ENCODE measurements around the gene PUS10.

Gene PUS10

DNA sequence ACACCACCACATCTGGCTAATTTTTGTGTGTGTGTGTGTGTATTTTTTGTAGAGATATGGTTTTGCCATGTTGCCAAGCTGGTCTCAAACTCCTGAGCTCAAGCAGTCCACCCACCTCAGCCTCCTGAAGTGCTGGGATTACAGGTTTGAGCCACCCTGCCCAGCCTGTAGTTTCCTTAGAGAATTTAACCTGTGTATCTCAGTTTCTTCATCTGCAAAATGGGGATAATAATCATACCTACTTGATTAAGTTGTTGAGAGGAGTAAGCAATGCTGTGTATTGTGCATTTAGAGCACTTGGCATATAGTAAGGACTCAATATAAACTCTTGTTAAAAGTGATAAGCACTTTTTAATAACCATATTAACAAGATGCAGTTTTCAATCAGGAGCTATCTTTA, 41.3 kb upstream of the PUS10 start (continued):
- TF ChIP-seq ZNF555 (tag by site-specific recombination; conservative IDR thresholded peaks at IDR 0.05) (no peak), ZNF488 (tag by site-specific recombination; IDR thresholded peaks at IDR 0.05) (no peak), ZNF768 (tag by site-specific recombination; IDR thresholded peaks at IDR 0.05) (no peak), ZNF548 (tag by site-specific recombination; IDR thresholded peaks at IDR 0.05) (no peak), TCF7L2 (IDR thresholded peaks at IDR 0.05; ENCODE audit: borderline replicate concordance, low read depth, low read length) (no peak), ZEB2 (tag by site-specific recombination; IDR thresholded peaks at IDR 0.05) (no peak)

GRCh38 chr2:61057562-61057961, 39.5 kb upstream of the PUS10 start:
- ChIA-PET POLR2A (no interaction called here), CTCF (no interaction called here)
- H3K9me3 ChIP-seq (ENCODE audit: control insufficient read depth, insufficient read depth, low read depth, low read length), result no peaks in the 10 kb centered on the region
- H3K4me1 ChIP-seq (ENCODE audit: control insufficient read depth, insufficient read depth, low read length), result no peaks in the 10 kb centered on the region
- H3K27ac ChIP-seq (ENCODE audit: extremely low read depth, low read depth, low read length), result no peak overlapping the region
- TF ChIP-seq, protein P1, sequence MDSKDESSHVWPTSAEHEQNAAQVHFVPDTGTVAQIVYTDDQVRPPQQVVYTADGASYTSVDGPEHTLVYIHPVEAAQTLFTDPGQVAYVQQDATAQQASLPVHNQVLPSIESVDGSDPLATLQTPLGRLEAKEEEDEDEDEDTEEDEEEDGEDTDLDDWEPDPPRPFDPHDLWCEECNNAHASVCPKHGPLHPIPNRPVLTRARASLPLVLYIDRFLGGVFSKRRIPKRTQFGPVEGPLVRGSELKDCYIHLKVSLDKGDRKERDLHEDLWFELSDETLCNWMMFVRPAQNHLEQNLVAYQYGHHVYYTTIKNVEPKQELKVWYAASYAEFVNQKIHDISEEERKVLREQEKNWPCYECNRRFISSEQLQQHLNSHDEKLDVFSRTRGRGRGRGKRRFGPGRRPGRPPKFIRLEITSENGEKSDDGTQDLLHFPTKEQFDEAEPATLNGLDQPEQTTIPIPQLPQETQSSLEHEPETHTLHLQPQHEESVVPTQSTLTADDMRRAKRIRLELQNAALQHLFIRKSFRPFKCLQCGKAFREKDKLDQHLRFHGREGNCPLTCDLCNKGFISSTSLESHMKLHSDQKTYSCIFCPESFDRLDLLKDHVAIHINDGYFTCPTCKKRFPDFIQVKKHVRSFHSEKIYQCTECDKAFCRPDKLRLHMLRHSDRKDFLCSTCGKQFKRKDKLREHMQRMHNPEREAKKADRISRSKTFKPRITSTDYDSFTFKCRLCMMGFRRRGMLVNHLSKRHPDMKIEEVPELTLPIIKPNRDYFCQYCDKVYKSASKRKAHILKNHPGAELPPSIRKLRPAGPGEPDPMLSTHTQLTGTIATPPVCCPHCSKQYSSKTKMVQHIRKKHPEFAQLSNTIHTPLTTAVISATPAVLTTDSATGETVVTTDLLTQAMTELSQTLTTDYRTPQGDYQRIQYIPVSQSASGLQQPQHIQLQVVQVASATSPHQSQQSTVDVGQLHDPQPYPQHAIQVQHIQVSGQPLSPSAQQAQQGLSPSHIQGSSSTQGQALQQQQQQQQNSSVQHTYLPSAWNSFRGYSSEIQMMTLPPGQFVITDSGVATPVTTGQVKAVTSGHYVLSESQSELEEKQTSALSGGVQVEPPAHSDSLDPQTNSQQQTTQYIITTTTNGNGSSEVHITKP (tag by site-specific recombination; IDR thresholded peaks at IDR 0.05), result no peak
- TF ChIP-seq ZNF701 (tag by site-specific recombination; IDR thresholded peaks at IDR 0.05) (no peak), ZNF391 (tag by site-specific recombination; IDR thresholded peaks at IDR 0.05; ENCODE audit: borderline replicate concordance, low read depth) (no peak), KLF9 (tag by site-specific recombination; IDR thresholded peaks at IDR 0.05; ENCODE audit: low read depth) (no peak), OVOL3 (tag by site-specific recombination; IDR thresholded peaks at IDR 0.05) (no peak)
- H3K4me3 ChIP-seq (ENCODE audit: low read depth, low read length), result no peak overlapping the region
- H3K36me3 ChIP-seq (ENCODE audit: control insufficient read depth in 2 of 2, insufficient read depth in 1 of 2, low read length in 2 of 2), result peaks cover 0 to 7% of the 10 kb centered on the region in 2 experiments; a peak in 1 of 3 replicates

DNA sequence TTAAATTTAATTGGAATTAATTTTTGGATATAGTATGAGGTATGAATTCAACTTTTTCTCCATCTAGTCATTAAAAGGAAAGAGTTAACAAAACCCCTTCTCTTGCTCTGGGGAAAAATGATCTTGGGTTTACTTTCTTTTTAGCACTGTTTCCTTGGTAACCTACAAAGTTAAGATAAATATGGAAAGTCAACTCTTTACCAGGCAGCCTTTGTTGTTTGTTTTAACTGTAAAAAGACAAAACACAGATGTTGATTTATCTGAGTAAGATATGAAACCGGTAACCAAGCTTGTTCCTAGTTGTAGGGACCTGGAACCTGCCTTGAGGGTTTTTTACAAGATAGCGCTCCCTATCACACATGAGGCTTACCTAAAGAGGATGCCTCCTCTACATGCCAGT, 37.5 kb upstream of the PUS10 start:
- ChIA-PET POLR2A (no interaction called here), CTCF (no interaction called here)
- Histone ChIP-seq H3K27ac (ENCODE audit: extremely low read depth, low read depth, low read length) (no peak overlapping the region), H3K4me3 (ENCODE audit: low read depth, low read length) (no peak overlapping the region), H3K4me1 (ENCODE audit: control insufficient read depth, insufficient read depth, low read length) (no peaks in the 10 kb centered on the region), H3K36me3 (ENCODE audit: control insufficient read depth in 2 of 2, insufficient read depth in 1 of 2, low read length in 2 of 2) (peaks cover 0 to 8% of the 10 kb centered on the region in 2 experiments; a peak in 1 of 3 replicates), H3K9me3 (ENCODE audit: control insufficient read depth, insufficient read depth, low read depth, low read length) (no peaks in the 10 kb centered on the region)
- TF ChIP-seq KLF8 (tag by site-specific recombination; IDR thresholded peaks at IDR 0.05) (no peak), ZNF132 (tag by site-specific recombination; IDR thresholded peaks at IDR 0.05; ENCODE audit: borderline replicate concordance) (no peak), SETDB1 (IDR thresholded peaks at IDR 0.05; ENCODE audit: insufficient read length, low read length) (no peak), ZNF501 (tag by site-specific recombination; IDR thresholded peaks at IDR 0.05) (no peak), ZNF488 (tag by site-specific recombination; IDR thresholded peaks at IDR 0.05) (no peak), ZNF248 (tag by site-specific recombination; IDR thresholded peaks at IDR 0.05) (no peak), ZNF16 (tag by site-specific recombination; IDR thresholded peaks at IDR 0.05; ENCODE audit: low read depth) (no peak)
- TF ChIP-seq, protein P2, sequence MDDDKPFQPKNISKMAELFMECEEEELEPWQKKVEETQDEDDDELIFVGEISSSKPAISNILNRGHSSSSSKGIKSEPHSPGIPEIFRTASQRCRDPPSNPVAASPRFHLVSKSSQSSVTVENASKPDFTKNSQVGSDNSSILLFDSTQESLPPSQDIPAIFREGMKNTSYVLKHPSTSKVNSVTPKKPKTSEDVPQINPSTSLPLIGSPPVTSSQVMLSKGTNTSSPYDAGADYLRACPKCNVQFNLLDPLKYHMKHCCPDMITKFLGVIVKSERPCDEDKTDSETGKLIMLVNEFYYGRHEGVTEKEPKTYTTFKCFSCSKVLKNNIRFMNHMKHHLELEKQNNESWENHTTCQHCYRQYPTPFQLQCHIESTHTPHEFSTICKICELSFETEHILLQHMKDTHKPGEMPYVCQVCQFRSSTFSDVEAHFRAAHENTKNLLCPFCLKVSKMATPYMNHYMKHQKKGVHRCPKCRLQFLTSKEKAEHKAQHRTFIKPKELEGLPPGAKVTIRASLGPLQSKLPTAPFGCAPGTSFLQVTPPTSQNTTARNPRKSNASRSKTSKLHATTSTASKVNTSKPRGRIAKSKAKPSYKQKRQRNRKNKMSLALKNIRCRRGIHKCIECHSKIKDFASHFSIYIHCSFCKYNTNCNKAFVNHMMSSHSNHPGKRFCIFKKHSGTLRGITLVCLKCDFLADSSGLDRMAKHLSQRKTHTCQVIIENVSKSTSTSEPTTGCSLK (tag by site-specific recombination; IDR thresholded peaks at IDR 0.05), result no peak
